Measurements from ENCODE around the gene NTM.

The NTM gene

DNA sequence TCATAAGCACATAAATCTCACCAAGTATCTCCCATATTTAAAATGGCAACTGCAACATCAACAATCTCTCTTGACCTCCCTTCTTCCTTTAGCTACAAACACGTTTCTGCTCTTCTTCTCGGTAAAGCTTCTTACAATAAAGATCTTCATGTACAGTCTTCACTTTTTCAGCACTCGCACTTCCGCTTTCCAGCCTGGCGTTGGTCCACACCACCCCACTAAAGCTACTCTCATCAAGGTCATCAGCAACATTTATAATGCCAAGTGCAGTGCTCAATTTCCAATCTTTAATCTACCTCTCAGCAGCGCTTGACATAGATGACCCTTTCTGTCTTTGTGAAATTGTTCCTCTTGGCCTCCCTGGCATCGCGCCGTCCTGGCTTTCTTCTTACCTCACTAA, 33.6 kb downstream of the NTM start:
- no peak for DNase-seq (ENCODE audit: low read depth)
- TF ChIP-seq, protein P1, sequence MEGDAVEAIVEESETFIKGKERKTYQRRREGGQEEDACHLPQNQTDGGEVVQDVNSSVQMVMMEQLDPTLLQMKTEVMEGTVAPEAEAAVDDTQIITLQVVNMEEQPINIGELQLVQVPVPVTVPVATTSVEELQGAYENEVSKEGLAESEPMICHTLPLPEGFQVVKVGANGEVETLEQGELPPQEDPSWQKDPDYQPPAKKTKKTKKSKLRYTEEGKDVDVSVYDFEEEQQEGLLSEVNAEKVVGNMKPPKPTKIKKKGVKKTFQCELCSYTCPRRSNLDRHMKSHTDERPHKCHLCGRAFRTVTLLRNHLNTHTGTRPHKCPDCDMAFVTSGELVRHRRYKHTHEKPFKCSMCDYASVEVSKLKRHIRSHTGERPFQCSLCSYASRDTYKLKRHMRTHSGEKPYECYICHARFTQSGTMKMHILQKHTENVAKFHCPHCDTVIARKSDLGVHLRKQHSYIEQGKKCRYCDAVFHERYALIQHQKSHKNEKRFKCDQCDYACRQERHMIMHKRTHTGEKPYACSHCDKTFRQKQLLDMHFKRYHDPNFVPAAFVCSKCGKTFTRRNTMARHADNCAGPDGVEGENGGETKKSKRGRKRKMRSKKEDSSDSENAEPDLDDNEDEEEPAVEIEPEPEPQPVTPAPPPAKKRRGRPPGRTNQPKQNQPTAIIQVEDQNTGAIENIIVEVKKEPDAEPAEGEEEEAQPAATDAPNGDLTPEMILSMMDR (conservative IDR thresholded peaks at IDR 0.05; ENCODE audit: low read length): no peak

DNA sequence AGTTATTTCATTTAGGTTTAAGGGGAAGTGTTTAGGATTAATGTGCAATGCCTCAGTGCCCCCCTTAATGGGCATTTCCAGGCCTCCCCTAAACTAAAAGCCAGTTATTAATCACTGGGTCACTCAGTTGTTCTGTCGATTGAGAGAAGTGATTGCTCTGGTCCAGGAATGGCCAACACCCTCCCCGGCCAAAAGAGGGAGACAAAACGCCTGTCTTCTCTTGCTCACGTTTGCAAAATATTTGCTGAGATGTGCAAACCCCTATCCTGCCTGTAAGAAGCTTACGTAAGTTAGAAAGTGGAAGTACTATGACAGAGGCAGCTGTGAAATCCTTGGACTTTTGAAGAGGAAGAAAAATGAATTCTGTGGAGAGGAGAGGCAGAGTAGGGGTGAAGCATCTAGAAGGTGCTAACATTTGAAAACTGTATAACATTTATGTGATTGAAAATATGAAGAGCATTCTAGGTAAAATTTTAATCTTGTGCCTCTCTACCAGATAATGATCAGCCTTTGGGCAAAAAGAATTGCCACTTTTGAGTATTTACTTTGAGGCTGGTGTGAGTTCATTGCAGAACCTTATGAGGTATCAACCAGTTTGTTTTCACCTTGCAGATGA, 37.7 kb downstream of the NTM start:
- no peak overlapping the region for H3K4me3 ChIP-seq (ENCODE audit: low read length)
- peak; percentile 52 for DNase-seq (ENCODE audit: low read depth)
- TF ChIP-seq, protein P1 (conservative IDR thresholded peaks at IDR 0.05; ENCODE audit: low read length): peak; percentile 70

More for the DNA sequence above, 33.6 kb downstream of the NTM start:
- no peak overlapping the region for H3K4me3 ChIP-seq (ENCODE audit: low read length)

DNA sequence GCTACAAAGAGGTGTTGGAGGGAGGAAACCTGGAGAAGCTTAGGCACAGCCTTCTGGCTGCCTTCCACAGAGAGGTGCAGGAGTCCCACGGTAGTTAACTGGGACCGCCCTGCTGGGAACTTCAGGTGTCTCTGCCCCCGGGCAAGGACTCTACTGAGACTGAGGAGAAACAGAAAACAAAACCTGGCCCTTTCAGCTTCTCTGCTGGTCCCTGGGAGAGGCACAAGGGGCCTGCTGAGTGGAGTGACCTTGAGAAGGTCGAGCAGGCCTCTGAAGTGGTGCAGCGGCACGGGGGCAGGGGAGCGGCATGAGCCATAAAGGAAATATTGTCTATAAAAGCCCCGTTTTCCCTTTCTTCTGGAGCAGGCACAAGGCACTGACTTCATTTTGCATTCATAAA, 38.9 kb downstream of the NTM start:
- no peak overlapping the region for H3K4me3 ChIP-seq (ENCODE audit: low read length)
- TF ChIP-seq, protein P1 (conservative IDR thresholded peaks at IDR 0.05; ENCODE audit: low read length): no peak
- no peak for DNase-seq (ENCODE audit: low read depth)

DNA sequence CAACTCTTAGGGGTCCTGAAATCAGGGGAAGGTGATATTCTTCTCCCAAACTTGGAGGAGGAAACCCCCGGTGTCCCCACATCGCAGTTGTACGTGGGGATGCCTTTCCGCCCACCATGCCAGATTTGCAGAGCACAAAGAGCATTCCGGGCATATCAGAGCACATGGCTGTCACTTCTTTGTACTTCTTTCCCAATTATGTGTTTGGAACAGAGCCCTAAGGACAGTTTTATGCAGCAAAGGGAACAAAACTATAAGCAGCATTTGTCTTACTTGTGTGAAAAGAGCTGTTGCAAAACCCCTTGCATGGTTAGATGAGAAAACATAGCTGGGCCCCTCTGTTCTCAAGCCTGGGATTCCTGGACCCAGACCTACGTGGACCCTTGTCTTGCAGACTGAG, 41.2 kb downstream of the NTM start:
- TF ChIP-seq, protein P1 (conservative IDR thresholded peaks at IDR 0.05; ENCODE audit: low read length): no peak
- H3K4me3 ChIP-seq (ENCODE audit: low read length): no peak overlapping the region
- no peak for DNase-seq (ENCODE audit: low read depth)

DNA sequence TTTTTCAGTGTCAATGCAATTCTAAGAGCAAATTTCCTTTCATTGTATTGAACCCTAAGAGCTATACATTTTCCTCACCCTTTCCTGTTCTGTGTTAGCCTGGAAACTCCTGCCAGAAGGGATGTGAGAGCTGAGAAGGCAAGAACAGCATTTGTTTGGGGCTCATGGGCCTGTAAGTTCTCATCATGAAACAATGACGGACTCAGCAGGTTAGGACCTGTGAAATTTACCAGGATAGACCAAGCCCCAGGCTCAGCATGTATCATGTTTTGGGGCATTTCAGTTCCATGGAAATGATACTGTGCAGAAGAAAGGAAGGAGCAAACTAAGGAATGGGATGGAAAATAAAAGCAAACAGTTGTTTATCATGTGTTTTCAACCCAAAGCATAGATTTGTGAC, 41.6 kb downstream of the NTM start:
- no peak overlapping the region for H3K4me3 ChIP-seq (ENCODE audit: low read length)
- DNase-seq (ENCODE audit: low read depth): no peak
- TF ChIP-seq, protein P1 (conservative IDR thresholded peaks at IDR 0.05; ENCODE audit: low read length): no peak

DNA sequence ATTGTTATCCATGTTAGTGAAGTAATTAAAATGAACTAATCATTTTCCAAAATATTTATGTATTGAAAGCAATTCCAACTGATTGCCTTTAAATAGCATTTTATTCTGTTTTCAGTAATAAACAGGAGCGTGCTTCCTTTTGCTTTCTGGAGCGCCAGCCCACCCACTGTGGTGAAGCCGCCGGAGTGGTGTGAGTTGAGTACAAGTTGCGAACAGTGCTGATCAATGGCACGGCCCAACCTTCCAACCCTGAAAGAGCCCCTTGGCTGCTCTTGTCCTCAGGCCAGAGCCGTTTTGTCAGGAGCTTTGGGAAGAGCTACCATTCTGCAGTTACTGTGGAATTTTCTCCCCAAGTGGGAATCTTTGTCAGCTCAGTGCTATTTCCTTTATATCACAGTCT, 42.8 kb downstream of the NTM start:
- H3K4me3 ChIP-seq (ENCODE audit: low read length): no peak overlapping the region
- DNase-seq (ENCODE audit: low read depth): no peak
- TF ChIP-seq, protein P1 (conservative IDR thresholded peaks at IDR 0.05; ENCODE audit: low read length): no peak

DNA sequence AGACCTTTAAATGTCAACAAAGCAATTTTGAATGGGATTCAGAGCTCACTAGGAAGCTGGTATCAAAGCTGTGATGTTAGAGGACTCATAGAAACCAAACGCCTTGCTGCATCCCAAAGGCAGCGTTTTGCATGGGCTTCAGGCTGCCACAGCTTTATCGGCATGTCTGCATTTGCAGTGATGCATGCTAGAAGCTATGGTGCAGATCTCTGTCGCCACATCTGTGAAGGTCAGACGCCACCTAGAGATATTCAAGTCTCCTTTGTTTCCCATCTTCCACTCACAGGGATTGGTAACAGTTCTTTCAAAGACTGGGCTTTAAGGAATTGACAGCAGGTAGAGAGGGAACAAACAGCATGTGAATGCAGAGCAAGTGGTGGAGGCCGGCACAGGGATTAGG, 47.8 kb downstream of the NTM start:
- no peak for DNase-seq (ENCODE audit: low read depth)
- TF ChIP-seq, protein P1 (conservative IDR thresholded peaks at IDR 0.05; ENCODE audit: low read length): no peak
- H3K4me3 ChIP-seq (ENCODE audit: low read length): no peak overlapping the region
